ENCODE data around the gene ENOX1. TPM values are rescaled to one million over a fixed set of nuclear protein-coding genes. Genes with fewer than 3 reads are reported as not detected.

Gene ENOX1
- polyA plus RNA-seq, 1 donor (not counting 4 experiments of a cell fraction or from before 2014, with no cell fraction given): 1.1 TPM

DNA sequence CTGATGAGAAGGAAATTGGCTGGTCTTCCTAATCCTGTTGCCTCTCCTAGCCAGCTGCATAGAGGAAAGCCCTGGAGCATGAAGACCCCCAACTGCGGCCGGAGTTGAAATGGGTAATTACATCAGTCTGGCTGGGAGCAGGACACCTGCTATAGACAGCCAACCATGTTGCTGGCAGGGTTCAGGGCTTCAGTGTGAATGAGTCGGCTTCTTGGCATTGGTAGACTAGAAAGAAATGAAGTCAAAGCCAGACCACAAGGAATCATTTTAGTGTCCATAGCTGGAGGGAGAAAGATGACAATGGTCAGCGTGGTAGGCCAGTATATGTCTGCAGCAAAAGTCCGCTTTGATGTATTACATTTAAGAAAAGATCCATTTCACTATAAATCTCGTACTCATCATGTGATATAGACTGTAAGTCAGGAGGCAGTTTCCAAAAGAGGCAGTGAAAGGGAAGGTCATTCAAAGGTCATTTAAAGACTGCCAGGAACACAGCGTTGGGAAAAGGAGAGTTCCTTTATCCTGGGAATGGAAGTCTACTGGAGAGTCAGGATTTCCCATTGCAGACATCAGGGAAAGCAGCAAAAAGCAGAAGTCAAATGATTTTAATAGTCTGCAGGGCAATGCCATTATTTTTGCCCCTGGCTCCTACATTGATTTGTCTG, 500.7 kb downstream of the ENOX1 start:
- no peak overlapping the region for H3K9ac ChIP-seq (ENCODE audit: control insufficient read depth, extremely low read depth, insufficient read depth, low read length)
- no peak for DNase-seq (ENCODE audit: low read depth, low spot score)
- H4K20me1 ChIP-seq (ENCODE audit: control insufficient read depth, extremely low read depth, insufficient read depth, low read length): no peaks in the 10 kb centered on the region
- no peak overlapping the region for H3K4me2 ChIP-seq (ENCODE audit: control insufficient read depth, extremely low read depth, insufficient read depth, low read depth, low read length)
- H3K27ac ChIP-seq (ENCODE audit: control insufficient read depth, insufficient read depth, low read length): no peak overlapping the region
- H2AFZ ChIP-seq (ENCODE audit: control insufficient read depth, low read length): no peak overlapping the region
- no peaks in the 10 kb centered on the region for H3K9me1 ChIP-seq (ENCODE audit: control insufficient read depth, extremely low read depth, insufficient read depth, low read length)
- H3K4me1 ChIP-seq (ENCODE audit: control insufficient read depth, extremely low read depth, insufficient read depth, low read length): peaks cover 11% of the 10 kb centered on the region
- no peaks in the 10 kb centered on the region for H3K79me2 ChIP-seq (ENCODE audit: control insufficient read depth, insufficient read depth, low read length)
- no peak for FAIRE-seq
- TF ChIP-seq, protein P1, sequence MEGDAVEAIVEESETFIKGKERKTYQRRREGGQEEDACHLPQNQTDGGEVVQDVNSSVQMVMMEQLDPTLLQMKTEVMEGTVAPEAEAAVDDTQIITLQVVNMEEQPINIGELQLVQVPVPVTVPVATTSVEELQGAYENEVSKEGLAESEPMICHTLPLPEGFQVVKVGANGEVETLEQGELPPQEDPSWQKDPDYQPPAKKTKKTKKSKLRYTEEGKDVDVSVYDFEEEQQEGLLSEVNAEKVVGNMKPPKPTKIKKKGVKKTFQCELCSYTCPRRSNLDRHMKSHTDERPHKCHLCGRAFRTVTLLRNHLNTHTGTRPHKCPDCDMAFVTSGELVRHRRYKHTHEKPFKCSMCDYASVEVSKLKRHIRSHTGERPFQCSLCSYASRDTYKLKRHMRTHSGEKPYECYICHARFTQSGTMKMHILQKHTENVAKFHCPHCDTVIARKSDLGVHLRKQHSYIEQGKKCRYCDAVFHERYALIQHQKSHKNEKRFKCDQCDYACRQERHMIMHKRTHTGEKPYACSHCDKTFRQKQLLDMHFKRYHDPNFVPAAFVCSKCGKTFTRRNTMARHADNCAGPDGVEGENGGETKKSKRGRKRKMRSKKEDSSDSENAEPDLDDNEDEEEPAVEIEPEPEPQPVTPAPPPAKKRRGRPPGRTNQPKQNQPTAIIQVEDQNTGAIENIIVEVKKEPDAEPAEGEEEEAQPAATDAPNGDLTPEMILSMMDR (optimal IDR thresholded peaks at IDR 0.05 in 1 of 3, IDR thresholded peaks at IDR 0.05 in 1 of 3, conservative IDR thresholded peaks at IDR 0.05 in 1 of 3; ENCODE audit: extremely low read depth in 1 of 3, insufficient read depth in 2 of 3, low read length in 3 of 3): no peak
- no peak for TF ChIP-seq EZH2 (IDR thresholded peaks at IDR 0.05; ENCODE audit: low read length)
- no peak overlapping the region for H3K4me3 ChIP-seq (ENCODE audit: control insufficient read depth in 2 of 3, extremely low read depth in 1 of 3, insufficient read depth in 2 of 3, low read depth in 1 of 3, low read length in 3 of 3)
- H3K36me3 ChIP-seq (ENCODE audit: control insufficient read depth in 2 of 2, extremely low read depth in 1 of 2, insufficient read depth in 2 of 2, low read length in 2 of 2): no peaks in the 10 kb centered on the region
- no peaks in the 10 kb centered on the region for H3K9me3 ChIP-seq (ENCODE audit: control insufficient read depth, low read depth, low read length)
- dilution Hi-C loops (cut with MboI; ENCODE audit: extremely low pct_ligation_motif_present, low sequenced_read_pairs): no loop called here
- H3K27me3 ChIP-seq (ENCODE audit: control insufficient read depth, extremely low read depth, insufficient read depth, low read length): no peaks in the 10 kb centered on the region

DNA sequence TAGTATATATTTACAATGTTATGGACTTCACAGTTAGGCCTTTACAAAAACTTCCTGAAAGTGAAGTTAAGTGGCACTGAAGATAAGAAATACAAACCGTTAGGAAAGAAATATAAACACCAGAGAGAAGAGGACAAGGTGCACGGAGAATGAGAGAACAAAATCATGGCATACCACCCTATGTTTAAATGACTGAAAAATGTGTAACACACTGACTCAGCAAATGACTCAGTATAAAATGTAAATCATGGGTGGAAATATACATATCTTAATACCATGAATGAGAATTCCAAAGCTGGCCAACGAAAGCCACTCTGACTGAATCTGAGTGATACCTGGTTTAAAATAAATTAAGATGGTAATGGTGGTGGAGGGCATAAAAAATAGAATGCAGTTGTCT, 502.6 kb downstream of the ENOX1 start:
- Histone ChIP-seq H3K27me3 (ENCODE audit: control insufficient read depth, extremely low read depth, insufficient read depth, low read length) (no peaks in the 10 kb centered on the region), H3K27ac (ENCODE audit: control insufficient read depth, insufficient read depth, low read length) (peak overlapping the region; percentile 34)

More for the DNA sequence above, 502.6 kb downstream of the ENOX1 start:
- DNase-seq (ENCODE audit: low read depth, low spot score) (no peak), FAIRE-seq (no peak)
- Histone ChIP-seq H3K4me3 (ENCODE audit: control insufficient read depth in 2 of 3, extremely low read depth in 1 of 3, insufficient read depth in 2 of 3, low read depth in 1 of 3, low read length in 3 of 3) (no peak overlapping the region), H3K79me2 (ENCODE audit: control insufficient read depth, insufficient read depth, low read length) (no peaks in the 10 kb centered on the region), H3K9ac (ENCODE audit: control insufficient read depth, extremely low read depth, insufficient read depth, low read length) (no peak overlapping the region), H4K20me1 (ENCODE audit: control insufficient read depth, extremely low read depth, insufficient read depth, low read length) (no peaks in the 10 kb centered on the region), H2AFZ (ENCODE audit: control insufficient read depth, low read length) (no peak overlapping the region), H3K4me2 (ENCODE audit: control insufficient read depth, extremely low read depth, insufficient read depth, low read depth, low read length) (peak overlapping the region; percentile 49), H3K9me1 (ENCODE audit: control insufficient read depth, extremely low read depth, insufficient read depth, low read length) (no peaks in the 10 kb centered on the region), H3K4me1 (ENCODE audit: control insufficient read depth, extremely low read depth, insufficient read depth, low read length) (peaks cover 11% of the 10 kb centered on the region), H3K9me3 (ENCODE audit: control insufficient read depth, low read depth, low read length) (no peaks in the 10 kb centered on the region), H3K36me3 (ENCODE audit: control insufficient read depth in 2 of 2, extremely low read depth in 1 of 2, insufficient read depth in 2 of 2, low read length in 2 of 2) (no peaks in the 10 kb centered on the region)
- dilution Hi-C loops (cut with MboI; ENCODE audit: extremely low pct_ligation_motif_present, low sequenced_read_pairs): no loop called here
- TF ChIP-seq, protein P1 (optimal IDR thresholded peaks at IDR 0.05 in 1 of 3, IDR thresholded peaks at IDR 0.05 in 1 of 3, conservative IDR thresholded peaks at IDR 0.05 in 1 of 3; ENCODE audit: extremely low read depth in 1 of 3, insufficient read depth in 2 of 3, low read length in 3 of 3): no peak
- TF ChIP-seq EZH2 (IDR thresholded peaks at IDR 0.05; ENCODE audit: low read length): no peak

Data from keratinocyte (primary cell).